HUES64 (cell line): ENCODE measurements around the gene PCDHA5.
A peak's percentile ranks its signal among the peaks of the same experiment; 100 is the strongest.
"Not testable (repeated sequence)": the region's sequence is repeated elsewhere in the genome, so short reads cannot be mapped to it uniquely, and the experiment has no call there.

Experiments used
- H3K27ac ChIP-seq: 2 replicates; pipeline ENCODE4 v1.7.0; 2013; ENCODE audit warnings: low read depth, low read length, inconsistent platforms
- H3K27me3 ChIP-seq: 2 replicates; pipeline ENCODE4 v1.6.1; 2013; ENCODE audit warnings: mild to moderate bottlenecking, low read length; ENCODE audit not compliant: insufficient read depth
- H3K36me3 ChIP-seq: 2 replicates; pipeline ENCODE4 v1.6.1; 2013; ENCODE audit warnings: mild to moderate bottlenecking, low read length; ENCODE audit not compliant: insufficient read depth
- H3K4me1 ChIP-seq: 2 replicates; pipeline ENCODE4 v1.6.1; 2013; ENCODE audit warnings: mild to moderate bottlenecking, low read length, moderate library complexity; ENCODE audit not compliant: insufficient read depth
- H3K4me3 ChIP-seq: 2 replicates; pipeline ENCODE4 v1.5.1; 2013; ENCODE audit warnings: mild to moderate bottlenecking, low read length, moderate library complexity
- H3K9ac ChIP-seq: 2 replicates; pipeline ENCODE4 v1.6.1; 2013; ENCODE audit warnings: mild to moderate bottlenecking, low read depth, low read length
- H3K9me3 ChIP-seq: 2 replicates; pipeline ENCODE4 v1.6.1; 2013; ENCODE audit warnings: low read depth, low read length; ENCODE audit not compliant: insufficient read depth
- WGBS: fragments of 150-250, 120-280 bp; methylation state at CpG from one replicate; pipeline ENCODE4 v1.1.7; 2013; ENCODE audit warnings: missing lambda C conversion rate; 5-methylcytosine and 5-hydroxymethylcytosine counted together

Gene PCDHA5

DNA sequence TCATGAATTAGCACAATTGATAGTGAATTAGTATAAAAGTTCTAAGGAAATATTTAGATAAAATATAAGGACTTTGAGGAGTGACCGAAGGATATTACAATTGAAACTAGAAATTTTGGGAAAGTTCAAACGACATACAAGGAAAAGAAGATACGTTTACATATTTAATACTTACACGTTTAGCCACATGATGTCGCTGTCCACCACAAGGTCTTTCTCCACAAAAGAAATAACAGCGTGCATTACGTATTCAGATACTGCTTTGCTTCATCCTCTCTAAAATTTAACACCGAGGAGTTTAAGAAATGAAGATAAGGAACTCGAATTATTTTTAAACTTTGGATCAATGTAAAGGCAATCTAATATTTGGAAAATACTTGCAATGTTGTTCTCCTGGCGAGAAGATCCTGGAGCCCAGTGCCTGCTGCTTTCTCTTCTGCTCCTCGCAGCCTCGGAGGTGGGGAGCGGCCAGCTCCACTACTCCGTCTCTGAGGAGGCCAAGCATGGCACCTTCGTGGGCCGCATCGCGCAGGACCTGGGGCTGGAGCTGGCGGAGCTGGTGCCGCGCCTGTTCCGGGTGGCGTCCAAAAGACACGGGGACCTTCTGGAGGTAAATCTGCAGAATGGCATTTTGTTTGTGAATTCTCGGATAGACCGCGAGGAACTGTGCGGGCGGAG is 20.5 kb upstream of the PCDHA5 start, which contains the start of gene PCDHA3:
TSS of gene PCDHA3 (plus strand) at position 242 of the 678 bp plus-strand sequence.
- Histone ChIP-seq H3K27ac (no peak within 1 kb of the TSS), H3K9me3 (no peaks in the 10 kb centered on the region), H3K9ac (no peak within 1 kb of the TSS), H3K4me1 (no peaks in the 10 kb centered on the region), H3K27me3 (no peaks in the 10 kb centered on the region), H3K36me3 (no peaks in the 10 kb centered on the region; the same call in 1 of the 2 replicates), H3K4me3 (no peak within 1 kb of the TSS)
- WGBS = 92% methylated on average over 29 of the region's 29 CpGs

DNA sequence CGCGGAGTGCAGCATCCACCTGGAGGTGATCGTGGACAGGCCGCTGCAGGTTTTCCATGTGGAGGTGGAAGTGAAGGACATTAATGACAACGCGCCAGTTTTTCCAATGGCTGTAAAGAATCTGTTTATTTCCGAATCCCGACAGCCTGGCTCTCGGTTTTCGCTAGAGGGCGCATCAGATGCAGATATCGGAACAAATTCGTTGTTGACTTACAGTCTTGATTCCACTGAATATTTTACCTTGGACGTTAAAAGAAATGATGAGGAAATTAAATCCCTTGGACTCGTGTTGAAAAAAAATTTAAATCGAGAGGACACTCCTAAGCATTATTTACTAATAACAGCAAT is 19.9 kb upstream of the PCDHA5 start:
- 93% methylated on average over 16 of the region's 16 CpGs for WGBS
- Histone ChIP-seq H3K9ac (no peak overlapping the region), H3K27ac (no peak overlapping the region), H3K27me3 (no peaks in the 10 kb centered on the region), H3K4me3 (no peak overlapping the region), H3K9me3 (no peaks in the 10 kb centered on the region), H3K4me1 (no peaks in the 10 kb centered on the region), H3K36me3 (no peaks in the 10 kb centered on the region; the same call in 1 of the 2 replicates)

DNA sequence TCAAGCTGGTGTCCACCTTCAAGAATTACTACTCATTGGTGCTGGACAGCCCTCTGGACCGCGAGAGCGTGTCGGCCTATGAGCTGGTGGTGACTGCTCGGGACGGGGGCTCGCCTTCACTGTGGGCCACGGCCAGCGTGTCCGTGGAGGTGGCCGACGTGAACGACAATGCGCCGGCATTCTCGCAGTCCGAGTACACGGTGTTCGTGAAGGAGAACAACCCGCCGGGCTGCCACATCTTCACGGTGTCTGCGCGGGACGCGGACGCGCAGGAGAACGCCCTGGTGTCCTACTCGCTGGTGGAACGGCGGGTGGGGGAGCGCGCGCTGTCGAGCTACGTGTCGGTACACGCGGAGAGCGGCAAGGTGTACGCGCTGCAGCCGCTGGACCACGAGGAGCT is 19.0 kb upstream of the PCDHA5 start:
- H3K36me3 ChIP-seq, H3K4me3 ChIP-seq, H3K9me3 ChIP-seq, H3K9ac ChIP-seq, H3K27me3 ChIP-seq, H3K4me1 ChIP-seq, H3K27ac ChIP-seq: not testable (repeated sequence)
- whole genome bisulfite sequencing = 97% methylated on average over 45 of the region's 45 CpGs

DNA sequence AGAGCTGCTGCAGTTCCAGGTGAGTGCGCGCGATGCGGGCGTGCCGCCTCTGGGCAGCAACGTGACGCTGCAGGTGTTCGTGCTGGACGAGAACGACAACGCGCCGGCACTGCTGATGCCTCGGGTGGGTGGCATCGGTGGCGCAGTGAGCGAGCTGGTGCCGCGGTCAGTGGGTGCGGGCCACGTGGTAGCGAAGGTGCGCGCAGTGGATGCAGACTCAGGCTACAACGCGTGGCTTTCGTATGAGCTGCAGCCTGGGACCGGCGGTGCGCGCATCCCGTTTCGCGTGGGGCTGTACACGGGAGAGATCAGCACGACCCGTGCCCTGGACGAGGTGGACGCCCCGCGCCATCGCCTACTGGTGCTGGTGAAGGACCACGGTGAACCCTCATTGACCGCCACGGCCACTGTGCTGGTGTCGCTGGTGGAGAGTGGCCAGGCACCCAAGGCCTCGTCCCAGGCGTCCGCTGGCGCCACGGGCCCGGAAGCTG is 18.6 kb upstream of the PCDHA5 start:
- Histone ChIP-seq H3K27me3 (no peaks in the 10 kb centered on the region), H3K4me3 (no peak overlapping the region), H3K9ac (no peak overlapping the region), H3K36me3 (no peaks in the 10 kb centered on the region; the same call in 1 of the 2 replicates), H3K9me3 (no peaks in the 10 kb centered on the region), H3K27ac (no peak overlapping the region), H3K4me1 (no peaks in the 10 kb centered on the region)
- 96% methylated on average over 53 of the region's 53 CpGs for WGBS

DNA sequence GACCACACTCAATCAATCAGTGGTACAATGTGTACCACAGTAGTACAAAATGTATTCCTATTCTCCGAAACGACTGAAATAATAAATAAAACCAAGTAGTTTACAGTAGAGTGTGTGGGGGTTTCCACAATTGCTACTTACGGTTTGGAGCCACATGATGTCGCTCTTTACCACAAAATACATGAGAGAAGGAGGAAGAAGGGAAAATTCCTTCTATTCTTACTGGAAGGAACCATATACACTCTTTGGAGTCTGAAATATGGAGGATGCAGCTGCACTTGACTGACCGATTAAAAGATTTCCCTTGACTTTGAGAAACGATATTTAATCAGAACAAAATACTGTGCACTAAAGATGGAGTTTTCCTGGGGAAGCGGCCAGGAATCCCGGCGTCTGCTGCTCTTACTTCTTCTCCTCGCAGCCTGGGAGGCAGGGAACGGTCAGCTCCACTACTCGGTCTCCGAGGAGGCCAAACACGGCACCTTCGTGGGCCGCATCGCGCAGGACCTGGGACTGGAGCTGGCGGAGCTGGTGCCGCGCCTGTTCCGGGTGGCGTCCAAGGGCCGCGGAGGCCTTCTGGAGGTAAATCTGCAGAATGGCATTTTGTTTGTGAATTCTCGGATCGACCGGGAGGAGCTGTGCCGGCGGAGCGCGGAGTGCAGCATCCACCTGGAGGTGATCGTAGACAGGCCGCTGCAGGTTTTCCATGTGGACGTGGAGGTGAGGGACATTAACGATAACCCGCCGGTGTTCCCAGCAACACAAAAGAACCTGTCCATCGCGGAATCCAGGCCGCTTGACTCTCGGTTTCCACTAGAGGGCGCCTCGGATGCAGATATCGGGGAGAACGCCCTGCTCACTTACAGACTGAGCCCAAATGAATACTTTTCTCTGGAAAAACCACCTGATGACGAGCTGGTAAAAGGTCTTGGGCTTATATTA is 14.3 kb upstream of the PCDHA5 start, which contains the start of gene PCDHA4:
TSS of gene PCDHA4 (plus strand) at position 235 of the 942 bp plus-strand sequence.
- Histone ChIP-seq H3K27ac (no peak within 1 kb of the TSS), H3K9ac (peak within 1 kb of the TSS; percentile 80), H3K27me3 (no peaks in the 10 kb centered on the region), H3K4me3 (peak within 1 kb of the TSS; percentile 69), H3K9me3 (no peaks in the 10 kb centered on the region), H3K36me3 (no peaks in the 10 kb centered on the region), H3K4me1 (no peaks in the 10 kb centered on the region)
- 51% methylated on average over 45 of the region's 47 CpGs for WGBS

DNA sequence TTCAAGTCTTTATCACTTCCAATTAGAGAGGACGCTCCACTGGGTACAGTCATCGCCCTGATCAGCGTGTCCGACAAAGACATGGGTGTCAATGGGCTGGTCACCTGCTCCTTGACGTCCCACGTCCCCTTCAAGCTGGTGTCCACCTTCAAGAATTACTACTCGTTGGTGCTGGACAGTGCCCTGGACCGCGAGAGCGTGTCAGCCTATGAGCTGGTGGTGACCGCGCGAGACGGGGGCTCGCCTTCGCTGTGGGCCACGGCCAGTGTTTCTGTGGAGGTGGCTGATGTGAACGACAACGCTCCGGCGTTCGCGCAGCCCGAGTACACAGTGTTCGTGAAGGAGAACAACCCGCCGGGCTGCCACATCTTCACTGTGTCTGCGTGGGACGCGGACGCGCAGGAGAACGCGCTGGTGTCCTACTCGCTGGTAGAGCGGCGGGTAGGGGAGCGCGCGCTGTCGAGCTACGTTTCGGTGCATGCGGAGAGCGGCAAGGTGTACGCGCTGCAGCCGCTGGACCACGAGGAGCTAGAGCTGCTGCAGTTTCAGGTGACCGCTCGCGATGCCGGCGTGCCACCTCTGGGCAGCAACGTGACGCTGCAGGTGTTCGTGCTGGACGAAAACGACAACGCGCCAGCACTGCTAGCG is 13.0 kb upstream of the PCDHA5 start:
- H3K27me3 ChIP-seq, H3K9me3 ChIP-seq, H3K4me3 ChIP-seq, H3K36me3 ChIP-seq, H3K4me1 ChIP-seq, H3K9ac ChIP-seq, H3K27ac ChIP-seq: not testable (repeated sequence)
- 96% methylated on average over 62 of the region's 62 CpGs for WGBS

DNA sequence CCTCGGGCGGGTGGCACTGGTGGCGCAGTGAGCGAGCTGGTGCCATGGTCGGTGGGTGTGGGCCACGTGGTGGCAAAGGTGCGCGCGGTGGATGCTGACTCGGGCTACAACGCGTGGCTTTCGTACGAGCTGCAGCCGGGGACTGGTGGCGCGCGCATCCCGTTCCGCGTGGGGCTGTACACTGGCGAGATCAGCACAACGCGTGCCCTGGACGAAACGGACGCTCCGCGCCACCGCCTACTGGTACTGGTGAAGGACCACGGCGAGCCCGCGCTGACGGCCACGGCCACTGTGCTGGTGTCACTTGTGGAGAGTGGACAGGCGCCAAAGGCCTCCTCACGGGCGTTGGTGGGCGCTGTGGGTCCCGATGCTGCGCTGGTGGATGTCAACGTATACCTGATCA is 12.5 kb upstream of the PCDHA5 start:
- no peaks in the 10 kb centered on the region for H3K9me3 ChIP-seq
- no peaks in the 10 kb centered on the region for H3K36me3 ChIP-seq
- no peaks in the 10 kb centered on the region for H3K4me1 ChIP-seq
- no peak overlapping the region for H3K4me3 ChIP-seq
- H3K9ac ChIP-seq = no peak overlapping the region
- 96% methylated on average over 43 of the region's 43 CpGs for WGBS
- no peaks in the 10 kb centered on the region for H3K27me3 ChIP-seq
- H3K27ac ChIP-seq = no peak overlapping the region

DNA sequence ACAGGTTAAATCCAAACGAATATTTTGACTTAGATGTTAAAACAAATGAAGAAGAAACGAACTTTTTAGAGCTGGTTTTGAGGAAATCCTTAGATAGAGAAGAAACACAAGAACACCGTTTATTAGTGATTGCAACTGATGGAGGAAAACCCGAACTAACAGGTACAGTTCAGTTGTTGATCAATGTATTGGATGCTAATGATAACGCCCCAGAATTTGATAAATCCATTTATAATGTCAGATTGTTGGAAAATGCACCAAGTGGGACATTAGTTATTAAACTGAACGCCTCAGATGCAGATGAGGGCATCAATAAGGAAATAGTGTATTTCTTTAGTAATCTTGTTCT is 842 bp downstream of the PCDHA5 start:
- Histone ChIP-seq H3K9ac (no peak overlapping the region), H3K4me1 (no peaks in the 10 kb centered on the region), H3K27me3 (no peaks in the 10 kb centered on the region), H3K36me3 (no peaks in the 10 kb centered on the region), H3K27ac (no peak overlapping the region), H3K9me3 (no peaks in the 10 kb centered on the region), H3K4me3 (no peak overlapping the region)
- 93% methylated on average over 6 of the region's 6 CpGs for WGBS

DNA sequence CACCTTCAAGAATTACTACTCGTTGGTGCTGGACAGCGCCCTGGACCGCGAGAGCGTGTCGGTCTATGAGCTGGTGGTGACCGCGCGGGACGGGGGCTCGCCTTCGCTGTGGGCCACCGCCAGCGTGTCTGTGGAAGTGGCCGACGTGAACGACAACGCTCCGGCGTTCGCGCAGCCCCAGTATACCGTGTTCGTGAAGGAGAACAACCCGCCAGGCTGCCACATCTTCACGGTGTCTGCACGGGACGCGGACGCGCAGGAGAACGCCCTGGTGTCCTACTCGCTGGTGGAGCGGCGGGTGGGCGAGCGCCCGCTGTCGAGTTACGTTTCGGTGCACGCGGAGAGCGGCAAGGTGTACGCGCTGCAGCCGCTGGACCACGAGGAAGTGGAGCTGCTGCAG is 1.6 kb downstream of the PCDHA5 start:
- not testable (repeated sequence) for H3K9ac ChIP-seq, H3K9me3 ChIP-seq, H3K27me3 ChIP-seq, H3K27ac ChIP-seq, H3K4me3 ChIP-seq, H3K36me3 ChIP-seq, H3K4me1 ChIP-seq
- WGBS = 97% methylated on average over 48 of the region's 48 CpGs

DNA sequence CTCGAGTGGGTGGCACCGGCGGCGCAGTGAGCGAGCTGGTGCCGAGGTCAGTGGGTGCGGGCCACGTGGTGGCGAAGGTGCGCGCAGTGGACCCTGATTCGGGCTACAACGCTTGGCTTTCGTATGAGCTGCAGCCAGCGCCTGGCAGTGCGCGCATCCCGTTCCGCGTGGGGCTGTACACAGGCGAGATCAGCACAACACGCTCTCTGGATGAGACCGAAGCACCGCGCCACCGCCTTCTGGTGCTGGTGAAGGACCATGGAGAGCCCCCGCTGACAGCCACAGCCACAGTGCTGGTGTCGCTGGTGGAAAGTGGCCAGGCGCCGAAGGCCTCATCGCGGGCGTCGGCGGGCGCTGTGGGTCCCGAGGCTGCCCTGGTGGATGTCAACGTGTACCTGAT is 2.1 kb downstream of the PCDHA5 start:
- H3K27ac ChIP-seq = no peak overlapping the region
- H3K9ac ChIP-seq = no peak overlapping the region
- H3K4me3 ChIP-seq = no peak overlapping the region
- no peaks in the 10 kb centered on the region for H3K36me3 ChIP-seq
- no peaks in the 10 kb centered on the region for H3K27me3 ChIP-seq
- H3K4me1 ChIP-seq = no peaks in the 10 kb centered on the region
- 96% methylated on average over 38 of the region's 38 CpGs for WGBS
- no peaks in the 10 kb centered on the region for H3K9me3 ChIP-seq
